HG03103 (cell line): Measurements from ENCODE around the gene MEX3A.
"Not testable (repeated sequence)": the region's sequence is repeated elsewhere in the genome, so short reads cannot be mapped to it uniquely, and the experiment has no call there.

Source experiments
- ATAC-seq: cut with Tn5 transposase; IDR thresholded peaks from one replicate; pipeline ENCODE4 v1.9.1; 2021; ENCODE audit warnings: low read depth; ENCODE audit not compliant: unreplicated experiment

The MEX3A gene

GRCh38 chr1:156080241-156080862 lies 1.9 kb downstream of the MEX3A start:
- ATAC-seq, result no peak

GRCh38 chr1:156079762-156080161 lies 2.5 kb downstream of the MEX3A start:
- no peak for ATAC-seq

GRCh38 chr1:156078728-156079127 lies 3.5 kb downstream of the MEX3A start:
- no peak for ATAC-seq

GRCh38 chr1:156077430-156077760 lies 4.9 kb downstream of the MEX3A start:
- no peak for ATAC-seq

GRCh38 chr1:156076609-156077429 lies 5.4 kb downstream of the MEX3A start:
- ATAC-seq, result peak; percentile 66

- no peak for ATAC-seq
Observed at GRCh38 chr1:156075775-156076204, 6.5 kb downstream of the MEX3A start.

GRCh38 chr1:156075162-156075561 lies 7.1 kb downstream of the MEX3A start:
- no peak for ATAC-seq

GRCh38 chr1:156074661-156075060 lies 7.6 kb downstream of the MEX3A start:
- no peak for ATAC-seq

GRCh38 chr1:156073740-156074139 lies 8.5 kb downstream of the MEX3A start:
- no peak for ATAC-seq

- ATAC-seq, result no peak
Observed at GRCh38 chr1:156073110-156073687, 9.1 kb downstream of the MEX3A start.

- ATAC-seq, result no peak
Observed at GRCh38 chr1:156072251-156072650, 10.0 kb downstream of the MEX3A start.

GRCh38 chr1:156071332-156071816 lies 10.9 kb downstream of the MEX3A start:
- ATAC-seq, result not testable (repeated sequence)

- ATAC-seq, result no peak
Observed at GRCh38 chr1:156070548-156070947, 11.7 kb downstream of the MEX3A start.

- no peak for ATAC-seq
Observed at GRCh38 chr1:156069490-156070455, 12.5 kb downstream of the MEX3A start.

GRCh38 chr1:156067262-156067661 lies 15.0 kb downstream of the MEX3A start:
- no peak for ATAC-seq

GRCh38 chr1:156065871-156066270 lies 16.4 kb downstream of the MEX3A start:
- no peak for ATAC-seq

GRCh38 chr1:156065212-156065611 lies 17.1 kb downstream of the MEX3A start:
- ATAC-seq, result no peak

- ATAC-seq, result no peak
Observed at GRCh38 chr1:156064615-156065014, 17.6 kb downstream of the MEX3A start.

- ATAC-seq, result no peak
Observed at GRCh38 chr1:156063997-156064285, 18.3 kb downstream of the MEX3A start.

- ATAC-seq, result no peak
Observed at GRCh38 chr1:156062189-156062588, 20.1 kb downstream of the MEX3A start.
